ENCODE data around the gene ADM2. TPM values are rescaled to one million over a fixed set of nuclear protein-coding genes. Genes with fewer than 3 reads are reported as not detected.

The ADM2 gene
- total and polyA plus RNA-seq, 2 experiments from 2014 or later = 4.1 to 5.1 TPM

DNA sequence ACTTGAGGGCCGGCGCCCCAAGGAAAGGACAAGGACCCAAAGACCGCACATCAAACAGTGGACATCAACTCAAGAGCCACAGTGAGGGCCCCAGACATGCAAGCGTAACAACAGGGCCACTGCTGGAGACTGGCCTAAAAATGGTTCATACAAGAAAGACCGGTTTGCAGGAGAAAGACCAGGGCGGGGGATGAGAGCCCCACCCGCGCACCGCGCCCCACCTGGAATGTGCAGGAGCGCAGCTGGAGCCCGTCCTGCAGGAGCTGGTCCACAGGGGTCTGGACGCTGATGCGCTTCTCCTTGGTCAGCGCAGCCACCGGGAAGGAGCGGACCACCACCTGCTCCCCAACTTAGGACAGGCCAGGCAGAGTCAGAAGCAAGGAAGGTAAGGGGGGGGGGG is 20.4 kb upstream of the ADM2 start:
- DNase-seq (ENCODE audit: low spot score) = no peak
- TF ChIP-seq, protein P1, sequence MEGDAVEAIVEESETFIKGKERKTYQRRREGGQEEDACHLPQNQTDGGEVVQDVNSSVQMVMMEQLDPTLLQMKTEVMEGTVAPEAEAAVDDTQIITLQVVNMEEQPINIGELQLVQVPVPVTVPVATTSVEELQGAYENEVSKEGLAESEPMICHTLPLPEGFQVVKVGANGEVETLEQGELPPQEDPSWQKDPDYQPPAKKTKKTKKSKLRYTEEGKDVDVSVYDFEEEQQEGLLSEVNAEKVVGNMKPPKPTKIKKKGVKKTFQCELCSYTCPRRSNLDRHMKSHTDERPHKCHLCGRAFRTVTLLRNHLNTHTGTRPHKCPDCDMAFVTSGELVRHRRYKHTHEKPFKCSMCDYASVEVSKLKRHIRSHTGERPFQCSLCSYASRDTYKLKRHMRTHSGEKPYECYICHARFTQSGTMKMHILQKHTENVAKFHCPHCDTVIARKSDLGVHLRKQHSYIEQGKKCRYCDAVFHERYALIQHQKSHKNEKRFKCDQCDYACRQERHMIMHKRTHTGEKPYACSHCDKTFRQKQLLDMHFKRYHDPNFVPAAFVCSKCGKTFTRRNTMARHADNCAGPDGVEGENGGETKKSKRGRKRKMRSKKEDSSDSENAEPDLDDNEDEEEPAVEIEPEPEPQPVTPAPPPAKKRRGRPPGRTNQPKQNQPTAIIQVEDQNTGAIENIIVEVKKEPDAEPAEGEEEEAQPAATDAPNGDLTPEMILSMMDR (IDR thresholded peaks at IDR 0.05; ENCODE audit: poor library complexity) = no peak
- TF ChIP-seq EZH2 (IDR thresholded peaks at IDR 0.05; ENCODE audit: borderline replicate concordance) = no peak
- no peak for TF ChIP-seq EZH2phosphoT487 (IDR thresholded peaks at IDR 0.05; ENCODE audit: low read depth, severe bottlenecking, unreplicated experiment)
- H3K36me3 ChIP-seq (replicated peaks; ENCODE audit: insufficient read depth, low read depth) = no peaks in the 10 kb centered on the region

DNA sequence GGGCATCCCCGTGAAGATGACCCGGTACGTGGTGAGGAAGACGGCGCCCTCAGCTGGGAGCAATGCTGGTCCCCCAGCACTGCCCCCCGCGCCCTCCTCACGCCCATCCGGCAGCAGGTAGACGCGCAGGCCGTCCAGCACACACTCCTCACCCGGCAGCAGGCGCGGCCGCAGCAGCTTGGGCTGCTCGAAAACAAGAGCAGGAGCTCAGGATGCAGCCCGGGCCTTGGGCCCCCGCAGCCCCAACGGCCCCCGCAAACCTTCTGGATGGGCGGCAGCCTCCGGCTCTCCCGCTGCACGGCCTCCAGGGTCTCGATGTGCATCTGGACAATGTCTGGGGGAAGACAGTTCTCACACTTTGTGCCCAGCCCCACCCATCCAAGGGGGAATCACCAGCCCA is 19.8 kb upstream of the ADM2 start:
- no peak for DNase-seq (ENCODE audit: low spot score)
- Histone ChIP-seq H3K9me3 (ENCODE audit: low read depth) (no peaks in the 10 kb centered on the region), H3K27ac (no peak overlapping the region), H3K4me1 (ENCODE audit: insufficient read depth) (no peaks in the 10 kb centered on the region), H3K27me3 (no peaks in the 10 kb centered on the region), H3K9me2 (replicated peaks; ENCODE audit: insufficient read depth) (no peaks in the 10 kb centered on the region), H3K36me3 (replicated peaks; ENCODE audit: insufficient read depth, low read depth) (no peaks in the 10 kb centered on the region), H3K4me2 (no peak overlapping the region), H3K4me3 (no peak overlapping the region), H2AFZ (no peak overlapping the region), H3K79me2 (no peaks in the 10 kb centered on the region), H4K20me1 (ENCODE audit: insufficient read depth, poor library complexity, severe bottlenecking) (no peaks in the 10 kb centered on the region)
- WGBS (ENCODE audit: low lambda C conversion rate, missing lambda C conversion rate) = 96% methylated on average over 17 of the region's 26 CpGs
- TF ChIP-seq, protein P1 (IDR thresholded peaks at IDR 0.05; ENCODE audit: poor library complexity) = no peak
- no peak for TF ChIP-seq EZH2phosphoT487 (IDR thresholded peaks at IDR 0.05; ENCODE audit: low read depth, severe bottlenecking, unreplicated experiment)
- no peak for TF ChIP-seq EZH2 (IDR thresholded peaks at IDR 0.05; ENCODE audit: borderline replicate concordance)

More for the DNA sequence above, 20.4 kb upstream of the ADM2 start:
- Histone ChIP-seq H3K9me3 (ENCODE audit: low read depth) (no peaks in the 10 kb centered on the region), H2AFZ (no peak overlapping the region), H3K4me2 (no peak overlapping the region), H3K4me1 (ENCODE audit: insufficient read depth) (no peaks in the 10 kb centered on the region), H3K27me3 (no peaks in the 10 kb centered on the region), H3K27ac (no peak overlapping the region), H3K79me2 (no peaks in the 10 kb centered on the region), H3K9me2 (replicated peaks; ENCODE audit: insufficient read depth) (no peaks in the 10 kb centered on the region), H4K20me1 (ENCODE audit: insufficient read depth, poor library complexity, severe bottlenecking) (no peaks in the 10 kb centered on the region), H3K4me3 (no peak overlapping the region)
- WGBS (ENCODE audit: low lambda C conversion rate, missing lambda C conversion rate) = 96% methylated on average over 17 of the region's 17 CpGs

DNA sequence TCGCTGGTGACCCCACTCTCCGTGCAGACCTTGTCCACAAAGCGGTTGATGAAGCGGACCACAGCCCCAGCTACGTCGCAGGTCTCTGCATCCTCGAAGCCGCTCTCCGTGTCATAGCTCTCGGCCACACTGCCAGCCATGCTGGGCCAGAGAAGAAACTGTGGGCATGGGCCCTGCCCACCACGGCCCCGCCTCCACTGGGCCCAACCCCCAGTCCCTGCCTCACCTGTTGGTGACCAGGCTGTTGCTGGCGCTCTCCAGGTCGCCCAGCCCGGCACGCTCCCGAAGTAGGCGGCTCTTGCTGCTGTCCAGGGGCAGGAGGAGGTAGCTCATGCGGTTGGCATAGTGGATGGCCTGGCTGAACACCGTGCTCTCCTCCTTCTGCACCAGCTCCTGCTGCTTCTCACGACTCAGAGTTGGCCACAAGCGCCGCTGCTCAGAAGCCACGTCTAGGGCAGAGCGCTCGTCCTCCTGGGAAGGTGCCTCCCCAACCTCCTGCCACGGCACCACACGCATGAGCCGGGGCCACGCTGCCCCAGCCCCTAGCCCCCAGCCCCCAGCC is 19.3 kb upstream of the ADM2 start:
- DNase-seq (ENCODE audit: low spot score) = no peak
- Histone ChIP-seq H3K27ac (no peak overlapping the region), H3K4me2 (no peak overlapping the region), H3K4me3 (no peak overlapping the region), H3K36me3 (replicated peaks; ENCODE audit: insufficient read depth, low read depth) (no peaks in the 10 kb centered on the region), H3K9me3 (ENCODE audit: low read depth) (no peaks in the 10 kb centered on the region), H3K79me2 (no peaks in the 10 kb centered on the region), H3K9me2 (replicated peaks; ENCODE audit: insufficient read depth) (no peaks in the 10 kb centered on the region), H2AFZ (no peak overlapping the region), H3K4me1 (ENCODE audit: insufficient read depth) (no peaks in the 10 kb centered on the region), H3K27me3 (no peaks in the 10 kb centered on the region), H4K20me1 (ENCODE audit: insufficient read depth, poor library complexity, severe bottlenecking) (no peaks in the 10 kb centered on the region)
- TF ChIP-seq EZH2phosphoT487 (IDR thresholded peaks at IDR 0.05; ENCODE audit: low read depth, severe bottlenecking, unreplicated experiment) = no peak
- TF ChIP-seq, protein P1 (IDR thresholded peaks at IDR 0.05; ENCODE audit: poor library complexity) = no peak
- no peak for TF ChIP-seq EZH2 (IDR thresholded peaks at IDR 0.05; ENCODE audit: borderline replicate concordance)
- WGBS (ENCODE audit: low lambda C conversion rate, missing lambda C conversion rate) = 97% methylated on average over 19 of the region's 30 CpGs

Data from hepatocyte (in vitro differentiated cells).